NCI-H1105 (cell line): Measurements from ENCODE around the gene TBX21.

Source experiments
- DNase-seq: peaks from one replicate; lab custom pipeline; 2025; lab: John Stamatoyannopoulos, UW

TBX21 gene

GRCh38 chr17:47774987-47775580, 42.0 kb downstream of the TBX21 start:
- DNase-seq = no peak

- peak; percentile 28 for DNase-seq
Observed at GRCh38 chr17:47776330-47777197, 43.5 kb downstream of the TBX21 start.

- no peak for DNase-seq
Observed at GRCh38 chr17:47778184-47778635, 45.2 kb downstream of the TBX21 start.

GRCh38 chr17:47781397-47781796, 48.4 kb downstream of the TBX21 start:
- no peak for DNase-seq

- DNase-seq = no peak
Observed at GRCh38 chr17:47785538-47786123, 52.6 kb downstream of the TBX21 start.

GRCh38 chr17:47789611-47790561, 56.9 kb downstream of the TBX21 start:
- peak; percentile 58 for DNase-seq

GRCh38 chr17:47791025-47791424, 58.0 kb downstream of the TBX21 start:
- DNase-seq = no peak

- no peak for DNase-seq
Observed at GRCh38 chr17:47792457-47792856, 59.4 kb downstream of the TBX21 start.

- no peak for DNase-seq
Observed at GRCh38 chr17:47792979-47793378, 59.9 kb downstream of the TBX21 start.
